Activated CD4-positive, alpha-beta T cell treated with anti-CD3 and anti-CD28 coated beads for 36 hours (primary cell): ENCODE measurements around the gene NSUN2. TPM values are rescaled to one million over a fixed set of nuclear protein-coding genes. Genes with fewer than 3 reads are reported as not detected.

ENCODE experiments used
- ATAC-seq: fragments of 200-7000 bp; cut with Tn5 transposase; one replicate; pipeline ENCODE4 v1.10.0; 2021; ENCODE audit warnings: mild to moderate bottlenecking, moderate library complexity
- CTCF ChIA-PET: fragments of 350-600 bp; sonication (Branson Sonifier 250); formaldehyde crosslinking; loops from one replicate; lab custom pipeline; 2021; ENCODE audit warnings: antibody characterized with exemption; lab: Charles Lee
- POLR2A ChIA-PET: fragments of 350-600 bp; sonication (Branson Sonifier 250); formaldehyde crosslinking; loops from one replicate; lab custom pipeline; 2021; ENCODE audit warnings: antibody characterized with exemption, inconsistent platforms; lab: Charles Lee
- DNase-seq: peaks from one replicate; pipeline ENCODE4 v3.0.0-alpha.2; 2020
- H3K27ac Mint-ChIP-seq: one replicate; pipeline ENCODE4 v1.8.0; 2021; ENCODE audit warnings: mixed read lengths
- H3K27me3 Mint-ChIP-seq: one replicate; pipeline ENCODE4 v1.8.0; 2021; ENCODE audit warnings: mixed read lengths
- H3K36me3 Mint-ChIP-seq: one replicate; pipeline ENCODE4 v1.8.0; 2021; ENCODE audit warnings: low read depth, mixed read lengths
- H3K4me1 Mint-ChIP-seq: one replicate; pipeline ENCODE4 v1.8.0; 2021; ENCODE audit warnings: mixed read lengths
- H3K4me3 Mint-ChIP-seq: one replicate; pipeline ENCODE4 v1.8.0; 2021; ENCODE audit warnings: mild to moderate bottlenecking, moderate library complexity, mixed read lengths
- H3K9me3 Mint-ChIP-seq: one replicate; pipeline ENCODE4 v1.8.0; 2021; ENCODE audit warnings: low read depth, mixed read lengths
- intact Hi-C, 2 experiments: fragments of 100-400 bp; cut with DNase I in 1 of 2; cut with micrococcal nuclease in 1 of 2; formaldehyde crosslinking; loops; one replicate each; pipeline versions ENCODE4 v1.14.2 to v1.15.1; 2022 to 2024; cut with DNase I, micrococcal nuclease
- total RNA-seq, 2 experiments: library from RNA; stranded (reverse); gene quantifications; one replicate each; pipeline ENCODE4 v1.2.3, GENCODE V29; 2021

The NSUN2 gene
- total RNA-seq, 2 experiments from 2014 or later: 91.1 to 97.1 TPM

- peaks cover 87% of the 10 kb centered on the region for H3K36me3 Mint-ChIP-seq
- intact Hi-C loops: no loop called here
- POLR2A ChIA-PET: no interaction called here
Measured at GRCh38 chr5:6626508-6626907, 6.3 kb downstream of the NSUN2 start.

DNA sequence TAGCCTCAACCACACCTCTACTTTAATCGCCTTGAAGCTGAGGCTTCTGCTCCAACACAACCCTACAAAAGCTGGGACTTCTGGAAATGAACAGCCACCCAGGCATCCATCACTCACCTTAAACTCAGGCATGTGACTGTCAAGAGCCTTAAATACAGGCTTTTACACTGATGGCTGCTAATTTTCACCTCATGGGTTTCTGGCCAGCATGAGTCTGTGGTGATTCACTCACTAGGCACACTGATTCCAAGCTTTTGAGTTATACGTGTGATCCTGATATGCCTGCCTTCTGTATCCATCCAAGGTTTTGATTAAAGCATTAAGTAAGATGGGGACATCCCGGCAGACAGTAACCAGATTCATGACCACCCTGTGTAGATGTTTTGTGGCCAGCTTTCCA, 8.9 kb downstream of the NSUN2 start:
- POLR2A ChIA-PET: interaction anchor here (0.6 kb wide), 1 partner anchor 16 kb away, joined by 3 read pairs; no protein-coding TSS in a partner anchor
- ATAC-seq: no peak
- H3K27me3 Mint-ChIP-seq: no peaks in the 10 kb centered on the region
- H3K4me3 Mint-ChIP-seq: no peak overlapping the region
- H3K36me3 Mint-ChIP-seq: peaks cover 73% of the 10 kb centered on the region
- peaks cover 17% of the 10 kb centered on the region for H3K4me1 Mint-ChIP-seq
- CTCF ChIA-PET: interaction anchor here (1.1 kb wide), 1 partner anchor 122 kb away, joined by 3 read pairs; no protein-coding TSS in a partner anchor
- no peak overlapping the region for H3K27ac Mint-ChIP-seq
- peaks cover 10% of the 10 kb centered on the region for H3K9me3 Mint-ChIP-seq
- intact Hi-C loops: no loop called here
- DNase-seq: no peak

More at GRCh38 chr5:6626508-6626907, 6.3 kb downstream of the NSUN2 start:
- no peak for DNase-seq
- H3K27ac Mint-ChIP-seq: no peak overlapping the region
- CTCF ChIA-PET: interaction anchor here (1.1 kb wide), 1 partner anchor 119 kb away, joined by 3 read pairs; no protein-coding TSS in a partner anchor
- no peak for ATAC-seq
- no peak overlapping the region for H3K4me3 Mint-ChIP-seq
- no peaks in the 10 kb centered on the region for H3K27me3 Mint-ChIP-seq
- peaks cover 41% of the 10 kb centered on the region for H3K4me1 Mint-ChIP-seq
- peaks cover 10% of the 10 kb centered on the region for H3K9me3 Mint-ChIP-seq

- CTCF ChIA-PET: no interaction called here
Measured at GRCh38 chr5:6623228-6623627, 9.6 kb downstream of the NSUN2 start.

GRCh38 chr5:6616632-6617031, 16.2 kb downstream of the NSUN2 start:
- CTCF ChIA-PET: no interaction called here
- ATAC-seq (no peak), DNase-seq (no peak)
- H3K27me3 Mint-ChIP-seq: no peaks in the 10 kb centered on the region
- no peak overlapping the region for H3K27ac Mint-ChIP-seq
- H3K36me3 Mint-ChIP-seq: peaks cover 69% of the 10 kb centered on the region
- intact Hi-C loops: loop anchor here in 1 of 2 experiments (2.0 kb wide), 1 partner anchor 14 kb away; no protein-coding TSS in a partner anchor
- H3K4me3 Mint-ChIP-seq: no peak overlapping the region
- no peaks in the 10 kb centered on the region for H3K9me3 Mint-ChIP-seq
- POLR2A ChIA-PET: no interaction called here
- peaks cover 24% of the 10 kb centered on the region for H3K4me1 Mint-ChIP-seq

More at GRCh38 chr5:6623228-6623627, 9.6 kb downstream of the NSUN2 start:
- POLR2A ChIA-PET: interaction anchor here (1.0 kb wide), 1 partner anchor 10 kb away, joined by 6 read pairs; the partner anchor contains the start of gene NSUN2
- peaks cover 72% of the 10 kb centered on the region for H3K36me3 Mint-ChIP-seq
- H3K27me3 Mint-ChIP-seq: no peaks in the 10 kb centered on the region
- intact Hi-C loops: no loop called here
- DNase-seq (no peak), ATAC-seq (no peak)
- H3K4me1 Mint-ChIP-seq: peaks cover 15% of the 10 kb centered on the region
- H3K9me3 Mint-ChIP-seq: peaks cover 10% of the 10 kb centered on the region
- H3K27ac Mint-ChIP-seq: no peak overlapping the region
- H3K4me3 Mint-ChIP-seq: no peak overlapping the region

DNA sequence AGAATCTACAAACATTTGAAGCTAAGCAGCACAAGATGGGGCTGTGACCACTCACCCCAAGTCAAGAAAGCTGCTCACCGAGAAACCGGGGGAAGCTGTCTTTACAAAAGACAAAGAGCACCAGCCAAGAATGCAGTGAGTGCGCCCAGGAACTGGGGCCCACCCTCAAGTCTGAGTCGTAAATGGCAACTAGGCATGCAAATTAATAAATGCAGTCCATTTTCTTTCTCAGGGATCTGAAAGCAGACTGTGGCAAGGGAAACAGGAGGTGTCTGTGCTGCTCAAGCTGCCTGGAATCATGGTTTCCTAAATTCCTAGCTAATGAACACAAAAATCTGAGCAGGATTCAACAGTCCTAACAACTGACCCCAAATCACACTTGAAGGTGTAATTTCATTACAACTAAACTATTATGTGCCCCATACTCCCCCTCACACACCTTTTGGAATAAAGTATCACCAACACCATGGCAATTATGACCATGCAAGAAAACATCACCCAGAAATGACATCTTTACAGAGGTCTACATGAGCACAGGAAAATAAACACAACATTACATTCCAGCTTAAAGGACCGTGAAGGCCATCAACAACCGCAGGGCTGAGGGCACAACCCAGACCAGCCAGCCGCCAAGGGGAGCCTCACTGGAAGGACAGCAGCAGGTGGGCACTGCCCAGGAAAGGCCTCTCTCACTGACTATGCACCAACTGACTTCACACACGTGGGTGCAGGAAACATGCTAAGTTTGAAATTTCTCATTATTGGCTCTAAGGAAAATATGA, 17.6 kb downstream of the NSUN2 start:
- intact Hi-C loops: no loop called here
- no peak for ATAC-seq
- no peak for DNase-seq
- Mint-ChIP-seq H3K27me3 (no peaks in the 10 kb centered on the region), H3K4me1 (peaks cover 22% of the 10 kb centered on the region), H3K4me3 (no peak overlapping the region), H3K36me3 (peaks cover 71% of the 10 kb centered on the region), H3K27ac (no peak overlapping the region), H3K9me3 (no peaks in the 10 kb centered on the region)
- CTCF ChIA-PET: interaction anchor here (0.6 kb wide), 1 partner anchor 16 kb away, joined by 3 read pairs; no protein-coding TSS in a partner anchor
- POLR2A ChIA-PET: no interaction called here

GRCh38 chr5:6611334-6612256, 21.2 kb downstream of the NSUN2 start:
- H3K4me1 Mint-ChIP-seq: peaks cover 22% of the 10 kb centered on the region
- H3K27ac Mint-ChIP-seq: no peak overlapping the region
- no peaks in the 10 kb centered on the region for H3K9me3 Mint-ChIP-seq
- ChIA-PET CTCF (no interaction called here), POLR2A (no interaction called here)
- H3K27me3 Mint-ChIP-seq: no peaks in the 10 kb centered on the region
- H3K36me3 Mint-ChIP-seq: peaks cover 77% of the 10 kb centered on the region
- intact Hi-C loops: no loop called here
- no peak for ATAC-seq
- H3K4me3 Mint-ChIP-seq: no peak overlapping the region
- no peak for DNase-seq

- H3K27ac Mint-ChIP-seq: no peak overlapping the region
- no peaks in the 10 kb centered on the region for H3K4me1 Mint-ChIP-seq
- ChIA-PET POLR2A (interaction anchor here (0.7 kb wide), 1 partner anchor 16 kb away, joined by 3 read pairs; no protein-coding TSS in a partner anchor), CTCF (interaction anchor here (1.9 kb wide), 1 partner anchor 10 kb away, joined by 4 read pairs; no protein-coding TSS in a partner anchor)
- intact Hi-C loops: loop anchor here in 1 of 2 experiments (10.0 kb wide), 1 partner anchor 233 kb away; the partner anchor contains the start of gene MED10
- DNase-seq (no peak), ATAC-seq (no peak)
- H3K9me3 Mint-ChIP-seq: no peaks in the 10 kb centered on the region
- peaks cover 71% of the 10 kb centered on the region for H3K36me3 Mint-ChIP-seq
- H3K27me3 Mint-ChIP-seq: no peaks in the 10 kb centered on the region
- no peak overlapping the region for H3K4me3 Mint-ChIP-seq
Measured at GRCh38 chr5:6608016-6608415, 24.8 kb downstream of the NSUN2 start.

DNA sequence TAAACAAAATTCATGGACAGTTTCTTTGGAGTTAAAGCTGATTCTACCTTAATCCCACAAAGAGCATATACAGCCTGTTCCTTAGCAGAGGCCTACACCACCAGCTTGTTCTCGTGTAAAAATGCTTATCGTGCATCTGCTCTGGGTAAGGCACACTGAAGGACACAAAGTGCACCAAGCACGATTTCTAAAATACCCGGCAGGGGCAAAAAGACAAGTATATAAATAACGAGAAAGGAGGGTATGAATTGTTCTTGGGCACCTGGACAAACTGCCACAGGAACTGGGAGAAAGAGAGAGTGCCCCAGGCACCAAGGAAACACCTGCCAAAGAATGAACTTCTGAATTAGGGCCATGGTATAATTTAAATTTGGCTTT, 25.3 kb downstream of the NSUN2 start:
- Mint-ChIP-seq H3K4me3 (no peak overlapping the region), H3K4me1 (no peaks in the 10 kb centered on the region), H3K27ac (no peak overlapping the region), H3K27me3 (no peaks in the 10 kb centered on the region), H3K9me3 (no peaks in the 10 kb centered on the region), H3K36me3 (peaks cover 70% of the 10 kb centered on the region)
- ChIA-PET CTCF (interaction anchor here (1.9 kb wide), 1 partner anchor 10 kb away, joined by 4 read pairs; no protein-coding TSS in a partner anchor), POLR2A (interaction anchor here (0.7 kb wide), 1 partner anchor 17 kb away, joined by 3 read pairs; no protein-coding TSS in a partner anchor)
- ATAC-seq (no peak), DNase-seq (no peak)
- intact Hi-C loops: loop anchor here in 1 of 2 experiments (10.0 kb wide), 1 partner anchor 233 kb away; the partner anchor contains the start of gene MED10

DNA sequence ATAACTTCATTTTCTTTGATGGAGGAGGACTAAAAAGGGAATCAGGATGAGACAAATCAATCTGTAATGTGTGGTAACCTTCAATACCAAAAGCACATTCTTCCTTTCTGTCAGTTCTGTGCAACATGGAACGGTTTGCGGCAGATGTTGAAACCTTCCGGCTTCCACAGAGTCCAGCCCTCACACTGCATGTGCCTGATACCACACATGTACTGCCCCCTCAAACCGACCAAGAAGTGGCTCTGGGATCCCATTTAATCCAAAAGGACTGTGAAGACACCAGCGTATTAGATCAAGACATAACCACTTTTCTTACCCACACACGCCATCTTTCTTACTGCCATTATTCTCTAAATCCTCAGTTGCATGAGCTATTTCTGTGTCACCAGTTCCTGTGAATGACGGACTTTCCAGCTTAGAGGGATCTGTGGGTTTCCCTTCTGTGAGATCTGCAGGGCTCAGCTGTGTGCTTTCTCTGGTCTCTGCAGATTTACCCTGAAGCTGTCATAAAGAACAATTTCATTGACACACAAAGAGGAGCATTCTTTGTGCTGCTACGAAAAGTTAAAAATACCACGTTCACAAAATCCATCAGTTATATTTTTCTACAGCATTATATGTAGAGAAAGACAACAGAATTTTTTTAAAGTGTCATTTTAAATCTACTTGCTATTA, 25.8 kb downstream of the NSUN2 start:
- Mint-ChIP-seq H3K4me3 (no peak overlapping the region), H3K9me3 (no peaks in the 10 kb centered on the region), H3K27me3 (no peaks in the 10 kb centered on the region), H3K27ac (no peak overlapping the region), H3K4me1 (no peaks in the 10 kb centered on the region), H3K36me3 (peaks cover 70% of the 10 kb centered on the region)
- ATAC-seq (no peak), DNase-seq (no peak)
- CTCF ChIA-PET: no interaction called here
- intact Hi-C loops: loop anchor here in 1 of 2 experiments (10.0 kb wide), 1 partner anchor 232 kb away; the partner anchor contains the start of gene MED10
- POLR2A ChIA-PET: no interaction called here

GRCh38 chr5:6604946-6605345, 27.9 kb downstream of the NSUN2 start:
- ChIA-PET POLR2A (no interaction called here), CTCF (interaction anchor here (0.6 to 1.1 kb wide), 2 partner anchors 92 to 310 kb away, joined by 3 read pairs; no protein-coding TSS in a partner anchor)
- DNase-seq: no peak
- Mint-ChIP-seq H3K27me3 (no peaks in the 10 kb centered on the region), H3K9me3 (no peaks in the 10 kb centered on the region), H3K4me3 (no peak overlapping the region), H3K27ac (no peak overlapping the region), H3K4me1 (no peaks in the 10 kb centered on the region), H3K36me3 (peaks cover 77% of the 10 kb centered on the region)
- ATAC-seq: no peak
- intact Hi-C loops: loop anchor here in 1 of 2 experiments (10.0 kb wide), 1 partner anchor 230 kb away; the partner anchor contains the start of gene MED10
